OCI-LY1 (cell line): ENCODE measurements around the gene OR5B21.

Source experiments
- H2AFZ ChIP-seq: fragments of 200-600 bp; sonication (generic), shearing (Covaris generic); 2 replicates; pipeline ENCODE4 v1.6.0; 2014; ENCODE audit warnings: antibody characterized with exemption, mild to moderate bottlenecking, low read length
- H3F3A ChIP-seq: fragments of 200-600 bp; sonication (generic), shearing (Covaris generic); 2 replicates; pipeline ENCODE4 v1.6.0; 2014; ENCODE audit warnings: mild to moderate bottlenecking, antibody characterized with exemption, low read length, moderate library complexity; ENCODE audit not compliant: insufficient read depth
- H3K27ac ChIP-seq: fragments of 200-600 bp; sonication (generic); 2 replicates; pipeline ENCODE4 v1.5.1; 2014; ENCODE audit warnings: low read length, mixed run types, mild to moderate bottlenecking, low read depth; ENCODE audit not compliant: poor library complexity, severe bottlenecking
- H3K27me3 ChIP-seq: fragments of 200-600 bp; sonication (generic); 2 replicates; pipeline ENCODE4 v1.6.0; 2014; ENCODE audit warnings: antibody characterized with exemption, mild to moderate bottlenecking, low read length, moderate library complexity; ENCODE audit not compliant: insufficient read depth
- H3K36me3 ChIP-seq: fragments of 200-600 bp; sonication (generic); 2 replicates; pipeline ENCODE4 v1.6.1; 2014; ENCODE audit warnings: mild to moderate bottlenecking, antibody characterized with exemption, low read length, moderate library complexity, mixed read lengths; ENCODE audit not compliant: insufficient read depth
- H3K4me1 ChIP-seq: fragments of 200-600 bp; sonication (generic); 2 replicates; pipeline ENCODE4 v1.5.1; 2014; ENCODE audit warnings: mild to moderate bottlenecking, low read length, moderate library complexity; ENCODE audit not compliant: insufficient read depth, severe bottlenecking
- H3K4me2 ChIP-seq: fragments of 200-600 bp; sonication (generic), shearing (Covaris generic); 2 replicates; pipeline ENCODE4 v1.6.1; 2014; ENCODE audit warnings: low read length
- H3K4me3 ChIP-seq: fragments of 200-600 bp; sonication (generic); 2 replicates; pipeline ENCODE4 v1.5.1; 2014; ENCODE audit warnings: low read length, low read depth, mild to moderate bottlenecking, mixed read lengths; ENCODE audit not compliant: poor library complexity, severe bottlenecking
- H3K79me2 ChIP-seq: fragments of 200-600 bp; shearing (Covaris generic); 2 replicates; pipeline ENCODE4 v1.6.1; 2016; ENCODE audit warnings: mixed run types, low read length, mixed read lengths; ENCODE audit not compliant: insufficient read depth
- H3K9ac ChIP-seq: fragments of 200-600 bp; sonication (generic), shearing (Covaris generic); 2 replicates; pipeline ENCODE4 v1.6.1; 2014; ENCODE audit warnings: mild to moderate bottlenecking, low read length, mixed read lengths
- H3K9me2 ChIP-seq: fragments of 200-600 bp; sonication (generic), shearing (Covaris generic); 2 replicates; pipeline ENCODE4 v1.6.1; 2014; ENCODE audit warnings: low read depth, mild to moderate bottlenecking, low read length, mixed read lengths
- H3K9me3 ChIP-seq: fragments of 200-600 bp; shearing (Covaris generic); 2 replicates; pipeline ENCODE4 v1.6.1; 2014; ENCODE audit warnings: low read length, mixed read lengths
- H4K20me1 ChIP-seq: fragments of 200-600 bp; sonication (generic), shearing (Covaris generic); 2 replicates; pipeline ENCODE4 v1.6.0; 2016; ENCODE audit warnings: mild to moderate bottlenecking, low read length; ENCODE audit not compliant: insufficient read depth
- EZH2 ChIP-seq: fragments of 200-600 bp; sonication (generic), shearing (Covaris generic); IDR thresholded peaks from 2 replicates; pipeline ENCODE4 v1.8.0; 2017; ENCODE audit warnings: borderline replicate concordance, mixed run types, mild to moderate bottlenecking, antibody characterized with exemption, low read length, moderate library complexity, mixed read lengths
- TF ChIP-seq, protein P1 (sequence below): fragments of 200-600 bp; sonication (generic), shearing (Covaris generic); IDR thresholded peaks from 2 replicates; pipeline ENCODE4 v1.5.1; 2017; ENCODE audit warnings: mild to moderate bottlenecking, antibody characterized with exemption, low read length, moderate library complexity, mixed read lengths

The OR5B21 gene

DNA sequence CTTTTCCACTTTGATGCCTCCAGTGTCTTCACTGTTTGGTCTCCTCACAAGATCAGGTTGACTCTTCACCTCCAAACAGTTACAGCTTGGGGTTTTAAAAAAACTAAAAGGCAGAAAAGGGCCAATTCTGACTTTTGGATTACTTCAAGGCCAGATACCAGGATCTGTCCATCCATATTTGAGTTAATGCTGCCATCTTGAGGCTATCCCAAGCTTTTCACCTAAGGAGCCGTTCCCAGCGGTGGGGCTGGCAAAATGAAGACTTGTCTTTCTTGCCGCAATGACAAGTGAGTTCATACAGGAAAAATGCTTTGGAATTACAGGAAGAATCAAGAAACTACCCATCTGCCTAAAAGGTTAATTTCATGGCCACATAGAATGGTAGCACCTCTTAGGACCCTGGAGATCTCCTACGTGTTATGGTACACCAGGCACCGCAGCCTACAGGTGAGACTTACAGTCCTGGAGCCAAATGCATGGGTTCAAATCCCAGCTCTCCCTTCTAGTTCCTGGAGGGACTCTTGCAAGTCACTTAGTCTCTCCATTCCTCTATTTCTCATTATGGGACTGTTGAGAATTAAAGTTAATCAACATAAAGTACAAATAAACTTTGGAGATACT, 6.0 kb upstream of the OR5B21 start:
- no peak overlapping the region for H3K9ac ChIP-seq
- no peak overlapping the region for H3K4me3 ChIP-seq
- no peaks in the 10 kb centered on the region for H3K4me1 ChIP-seq
- H4K20me1 ChIP-seq = no peaks in the 10 kb centered on the region
- H3K27me3 ChIP-seq = no peaks in the 10 kb centered on the region
- H3K27ac ChIP-seq = no peak overlapping the region
- no peaks in the 10 kb centered on the region for H3K9me2 ChIP-seq
- H3K36me3 ChIP-seq = no peaks in the 10 kb centered on the region
- H3K4me2 ChIP-seq = no peak overlapping the region
- H2AFZ ChIP-seq = no peak overlapping the region
- no peaks in the 10 kb centered on the region for H3F3A ChIP-seq
- TF ChIP-seq, protein P1, sequence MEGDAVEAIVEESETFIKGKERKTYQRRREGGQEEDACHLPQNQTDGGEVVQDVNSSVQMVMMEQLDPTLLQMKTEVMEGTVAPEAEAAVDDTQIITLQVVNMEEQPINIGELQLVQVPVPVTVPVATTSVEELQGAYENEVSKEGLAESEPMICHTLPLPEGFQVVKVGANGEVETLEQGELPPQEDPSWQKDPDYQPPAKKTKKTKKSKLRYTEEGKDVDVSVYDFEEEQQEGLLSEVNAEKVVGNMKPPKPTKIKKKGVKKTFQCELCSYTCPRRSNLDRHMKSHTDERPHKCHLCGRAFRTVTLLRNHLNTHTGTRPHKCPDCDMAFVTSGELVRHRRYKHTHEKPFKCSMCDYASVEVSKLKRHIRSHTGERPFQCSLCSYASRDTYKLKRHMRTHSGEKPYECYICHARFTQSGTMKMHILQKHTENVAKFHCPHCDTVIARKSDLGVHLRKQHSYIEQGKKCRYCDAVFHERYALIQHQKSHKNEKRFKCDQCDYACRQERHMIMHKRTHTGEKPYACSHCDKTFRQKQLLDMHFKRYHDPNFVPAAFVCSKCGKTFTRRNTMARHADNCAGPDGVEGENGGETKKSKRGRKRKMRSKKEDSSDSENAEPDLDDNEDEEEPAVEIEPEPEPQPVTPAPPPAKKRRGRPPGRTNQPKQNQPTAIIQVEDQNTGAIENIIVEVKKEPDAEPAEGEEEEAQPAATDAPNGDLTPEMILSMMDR = peak; percentile 48; the same call in 1 of the 2 replicates
- TF ChIP-seq EZH2 = no peak
- no peaks in the 10 kb centered on the region for H3K79me2 ChIP-seq
- no peaks in the 10 kb centered on the region for H3K9me3 ChIP-seq

DNA sequence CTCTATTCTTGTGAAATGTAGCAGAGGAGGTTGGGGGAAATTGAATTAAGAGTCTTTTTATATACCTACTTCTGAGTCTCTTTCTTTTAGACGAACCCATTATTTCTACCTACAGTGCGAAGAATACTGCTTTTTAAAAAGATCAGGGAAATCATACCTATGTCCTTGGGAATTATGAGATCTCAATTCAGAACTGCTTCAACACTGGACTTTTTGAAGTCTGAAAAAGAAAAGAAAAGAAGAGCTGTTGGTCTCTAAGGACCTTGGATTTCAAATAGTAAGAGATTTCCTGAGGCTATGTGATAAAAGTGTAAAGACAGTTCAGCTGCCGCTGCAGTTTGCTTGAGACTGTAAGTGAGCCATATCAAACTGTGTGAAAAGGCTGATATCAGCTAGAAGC, 3.7 kb upstream of the OR5B21 start:
- Histone ChIP-seq H2AFZ (no peak overlapping the region), H3K27ac (no peak overlapping the region), H3K4me3 (no peak overlapping the region), H4K20me1 (no peaks in the 10 kb centered on the region), H3K9ac (no peak overlapping the region), H3K27me3 (no peaks in the 10 kb centered on the region), H3K36me3 (no peaks in the 10 kb centered on the region), H3K9me3 (no peaks in the 10 kb centered on the region), H3K9me2 (no peaks in the 10 kb centered on the region), H3K79me2 (no peaks in the 10 kb centered on the region), H3K4me2 (no peak overlapping the region), H3K4me1 (peaks cover 6% of the 10 kb centered on the region), H3F3A (no peaks in the 10 kb centered on the region)
- no peak for TF ChIP-seq EZH2
- TF ChIP-seq, protein P1 = no peak

GRCh38 chr11:58509748-58510147, 1.8 kb upstream of the OR5B21 start:
- Histone ChIP-seq H3K27me3 (no peaks in the 10 kb centered on the region), H3K9ac (no peak overlapping the region), H2AFZ (no peak overlapping the region), H3K9me3 (no peaks in the 10 kb centered on the region), H3F3A (no peaks in the 10 kb centered on the region), H3K36me3 (no peaks in the 10 kb centered on the region), H3K4me2 (no peak overlapping the region), H3K79me2 (no peaks in the 10 kb centered on the region), H3K27ac (no peak overlapping the region), H3K4me3 (no peak overlapping the region), H4K20me1 (no peaks in the 10 kb centered on the region), H3K9me2 (no peaks in the 10 kb centered on the region), H3K4me1 (peaks cover 8% of the 10 kb centered on the region)
- TF ChIP-seq, protein P1 = no peak
- no peak for TF ChIP-seq EZH2
